Measurements from ENCODE around the gene HHAT.

- TF ChIP-seq POLR2A (IDR thresholded peaks at IDR 0.05) (no peak), CTCF (IDR thresholded peaks at IDR 0.05) (no peak), EP300 (IDR thresholded peaks at IDR 0.05) (no peak)
Measured at GRCh38 chr1:210676539-210676938, 347.8 kb downstream of the HHAT start.
